GM12878 (cell line): ENCODE data around the gene PPID. TPM values are rescaled to one million over a fixed set of nuclear protein-coding genes. Genes with fewer than 3 reads are reported as not detected.

Experiments
- BACH1 ChIP-seq: fragments of 450-650 bp; IDR thresholded peaks from 2 replicates; pipeline ENCODE4 v1.6.1; 2017; ENCODE audit warnings: mild to moderate bottlenecking, borderline replicate concordance
- BCL11A ChIP-seq: IDR thresholded peaks from 2 replicates; pipeline ENCODE4 v1.6.1; 2011; ENCODE audit warnings: low read depth, low read length
- BHLHE40 ChIP-seq, 2 experiments: fragments of 450-650 bp in 1 of 2; IDR thresholded peaks; 2 replicates each; pipeline ENCODE4 v1.6.1; 2011 to 2017; ENCODE audit warnings: low read depth in 2 of 2, borderline replicate concordance in 1 of 2, improper control_type of control experiment in 1 of 2, low read length in 1 of 2, mild to moderate bottlenecking in 1 of 2
- CUX1 ChIP-seq: IDR thresholded peaks from 2 replicates; pipeline ENCODE4 v1.6.1; 2012; ENCODE audit warnings: improper control_type of control experiment, low read depth, low read length; ENCODE audit not compliant: insufficient replicate concordance
- EED ChIP-seq: sonication (generic); IDR thresholded peaks from 2 replicates; pipeline ENCODE4 v1.6.1; 2016; ENCODE audit warnings: antibody characterized with exemption, low read depth
- EP300 ChIP-seq, 2 experiments: fragments of 150-350 bp in 1 of 2; IDR thresholded peaks; 2 replicates each; pipeline ENCODE4 v1.6.1; 2011 to 2012; ENCODE audit warnings: low read depth in 2 of 2, low read length in 2 of 2, borderline replicate concordance in 1 of 2, improper control_type of control experiment in 1 of 2, inconsistent platforms in 1 of 2; ENCODE audit not compliant: control insufficient read depth in 1 of 2
- ETV6 ChIP-seq, 2 experiments: fragments of 450-650 bp in 1 of 2; IDR thresholded peaks in 1 of 2; conservative IDR thresholded peaks in 1 of 2; 2 replicates each; pipeline ENCODE4 v1.6.1; 2014; ENCODE audit warnings: antibody characterized with exemption in 1 of 2, borderline replicate concordance in 1 of 2, low read depth in 1 of 2, mild to moderate bottlenecking in 1 of 2, moderate library complexity in 1 of 2
- FOXM1 ChIP-seq: IDR thresholded peaks from 2 replicates; pipeline ENCODE4 v1.6.1; 2012; ENCODE audit warnings: low read depth, mild to moderate bottlenecking, inconsistent platforms, low read length, moderate library complexity
- MTA2 ChIP-seq: fragments of 450-650 bp; IDR thresholded peaks from 2 replicates; pipeline ENCODE4 v1.6.1; 2016; ENCODE audit warnings: low read depth, mild to moderate bottlenecking, moderate library complexity
- NR2F1 ChIP-seq: fragments of 450-650 bp; conservative IDR thresholded peaks from 2 replicates; pipeline ENCODE4 v1.6.1; 2017; ENCODE audit warnings: mild to moderate bottlenecking
- PML ChIP-seq: IDR thresholded peaks from 2 replicates; pipeline ENCODE4 v1.6.1; 2012; ENCODE audit warnings: low read length, inconsistent platforms
- POU2F2 ChIP-seq: IDR thresholded peaks from 3 replicates; pipeline ENCODE4 v1.6.1; 2011; ENCODE audit warnings: low read depth, mild to moderate bottlenecking, low read length, borderline replicate concordance
- RUNX3 ChIP-seq: IDR thresholded peaks from 2 replicates; pipeline ENCODE4 v1.6.1; 2012; ENCODE audit warnings: low read length, inconsistent platforms
- SPI1 ChIP-seq: IDR thresholded peaks from 2 replicates; pipeline ENCODE4 v1.6.1; 2011; ENCODE audit warnings: low read depth, mild to moderate bottlenecking, low read length, moderate library complexity, borderline replicate concordance; ENCODE audit not compliant: insufficient read depth
- SRF ChIP-seq, 2 experiments: IDR thresholded peaks; 2 replicates each; pipeline ENCODE4 v1.6.1; 2011; ENCODE audit warnings: low read depth in 2 of 2, low read length in 2 of 2, mild to moderate bottlenecking in 1 of 2, moderate library complexity in 1 of 2
- USF2 ChIP-seq: IDR thresholded peaks from 2 replicates; pipeline ENCODE4 v1.6.1; 2011; ENCODE audit warnings: low read depth, low read length, improper control_type of control experiment, borderline replicate concordance
- ZSCAN29 ChIP-seq: fragments of 450-650 bp; IDR thresholded peaks from 2 replicates; pipeline ENCODE4 v1.6.1; 2017; ENCODE audit warnings: mild to moderate bottlenecking, moderate library complexity
- polyA plus RNA-seq, 11 experiments: library from polyadenylated mRNA; depleted of rRNA in 4 of 11; unstranded in 6 of 11; stranded (reverse) in 5 of 11; fragments of >200 nt; fragmentation: Nextera tagmentation in 4 of 11; fragmentation: Illumina TruSeq in 1 of 11; extraction: Ambion mirVana in 4 of 11; extraction: Trizol in 1 of 11; gene quantifications; 1 replicate in 1 of 11; 2 replicates in 10 of 11; pipeline versions ENCODE4 v1.2.1 to v1.2.3, GENCODE V29; 2011 to 2016; ENCODE audit warnings: inconsistent platforms in 2 of 11, missing spikeins in 2 of 11, low read depth in 1 of 11
- total RNA-seq, 4 experiments: library from RNA; depleted of rRNA in 3 of 4; stranded (reverse); fragments of >200 nt in 3 of 4; fragmentation: Illumina TruSeq in 1 of 4; extraction: Trizol in 1 of 4; gene quantifications; 2 replicates each; pipeline versions ENCODE4 v1.2.1 to v1.2.3, GENCODE V29; 2013 to 2021
- TF ChIP-seq, protein P1 (sequence below): fragments of 450-650 bp; IDR thresholded peaks from 2 replicates; pipeline ENCODE4 v1.6.1; 2017; ENCODE audit warnings: mild to moderate bottlenecking
- TF ChIP-seq, protein P2 (sequence below): IDR thresholded peaks from 2 replicates; pipeline ENCODE4 v1.6.1; 2011; ENCODE audit warnings: borderline replicate concordance, low read depth, mild to moderate bottlenecking, moderate library complexity, low read length; ENCODE audit not compliant: insufficient read depth, poor library complexity, severe bottlenecking

PPID gene
- total and polyA plus RNA-seq, 10 of the 15 experiments (the other 5 are each of a cell fraction or from before 2014, with no cell fraction given), result 21.9 to 64.3 (median 39.5) TPM

DNA sequence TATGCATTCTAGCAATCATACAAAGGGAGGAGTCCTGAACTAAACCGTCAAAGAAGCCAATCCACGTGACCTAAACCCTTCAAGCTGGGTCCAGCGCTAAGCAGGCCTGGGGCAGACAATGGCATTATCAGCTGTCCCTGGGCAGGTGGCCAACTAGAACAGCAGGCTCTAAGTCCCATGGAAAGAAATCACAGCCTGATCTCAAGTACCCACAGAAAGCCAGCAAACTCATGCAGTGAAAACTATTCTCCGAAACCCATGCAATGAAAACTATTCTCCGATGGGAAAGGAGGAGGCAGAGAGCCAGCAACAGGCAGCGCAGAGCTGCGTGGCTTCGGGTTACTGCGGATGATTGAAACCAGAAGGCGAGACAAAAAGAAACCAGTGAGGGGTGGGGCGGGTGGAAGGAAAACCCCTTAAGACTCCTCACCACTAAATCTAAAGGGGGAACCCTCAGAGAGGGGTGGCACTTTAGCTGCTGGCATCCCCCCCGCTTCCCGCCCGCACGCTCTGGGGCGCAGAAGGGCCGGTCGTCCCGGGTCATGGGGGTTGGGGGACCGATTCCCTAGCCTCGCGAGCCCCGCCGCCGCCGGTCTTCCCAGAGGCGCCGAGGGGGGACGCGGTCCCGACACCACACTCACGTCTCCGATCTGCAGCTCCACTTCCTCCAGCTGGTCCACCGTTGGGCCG, 52.1 kb downstream of the PPID start (continued):
- peak in 1 of 2 experiments; percentile 18; a peak in 1 of 4 replicates for TF ChIP-seq ETV6 (conservative IDR thresholded peaks at IDR 0.05 in 1 of 2, IDR thresholded peaks at IDR 0.05 in 1 of 2; ENCODE audit: borderline replicate concordance in 1 of 2, low read depth in 1 of 2)
- 0 out of 2 replicates have a peak, but pooled peaks have one; percentile 21 for TF ChIP-seq MTA2
- TF ChIP-seq, protein P1, sequence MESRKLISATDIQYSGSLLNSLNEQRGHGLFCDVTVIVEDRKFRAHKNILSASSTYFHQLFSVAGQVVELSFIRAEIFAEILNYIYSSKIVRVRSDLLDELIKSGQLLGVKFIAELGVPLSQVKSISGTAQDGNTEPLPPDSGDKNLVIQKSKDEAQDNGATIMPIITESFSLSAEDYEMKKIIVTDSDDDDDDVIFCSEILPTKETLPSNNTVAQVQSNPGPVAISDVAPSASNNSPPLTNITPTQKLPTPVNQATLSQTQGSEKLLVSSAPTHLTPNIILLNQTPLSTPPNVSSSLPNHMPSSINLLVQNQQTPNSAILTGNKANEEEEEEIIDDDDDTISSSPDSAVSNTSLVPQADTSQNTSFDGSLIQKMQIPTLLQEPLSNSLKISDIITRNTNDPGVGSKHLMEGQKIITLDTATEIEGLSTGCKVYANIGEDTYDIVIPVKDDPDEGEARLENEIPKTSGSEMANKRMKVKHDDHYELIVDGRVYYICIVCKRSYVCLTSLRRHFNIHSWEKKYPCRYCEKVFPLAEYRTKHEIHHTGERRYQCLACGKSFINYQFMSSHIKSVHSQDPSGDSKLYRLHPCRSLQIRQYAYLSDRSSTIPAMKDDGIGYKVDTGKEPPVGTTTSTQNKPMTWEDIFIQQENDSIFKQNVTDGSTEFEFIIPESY, result no peak
- 0 out of 2 replicates have a peak, but pooled peaks have one; percentile 30 for TF ChIP-seq ZSCAN29
- TF ChIP-seq POU2F2, result no peak
- TF ChIP-seq, protein P2, sequence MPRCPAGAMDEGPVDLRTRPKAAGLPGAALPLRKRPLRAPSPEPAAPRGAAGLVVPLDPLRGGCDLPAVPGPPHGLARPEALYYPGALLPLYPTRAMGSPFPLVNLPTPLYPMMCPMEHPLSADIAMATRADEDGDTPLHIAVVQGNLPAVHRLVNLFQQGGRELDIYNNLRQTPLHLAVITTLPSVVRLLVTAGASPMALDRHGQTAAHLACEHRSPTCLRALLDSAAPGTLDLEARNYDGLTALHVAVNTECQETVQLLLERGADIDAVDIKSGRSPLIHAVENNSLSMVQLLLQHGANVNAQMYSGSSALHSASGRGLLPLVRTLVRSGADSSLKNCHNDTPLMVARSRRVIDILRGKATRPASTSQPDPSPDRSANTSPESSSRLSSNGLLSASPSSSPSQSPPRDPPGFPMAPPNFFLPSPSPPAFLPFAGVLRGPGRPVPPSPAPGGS, result peak; percentile 25
- 0 out of 2 replicates have a peak, but pooled peaks have one; percentile 2 for TF ChIP-seq SPI1
- TF ChIP-seq RUNX3, result peak; percentile 71
- TF ChIP-seq SRF (IDR thresholded peaks at IDR 0.05; ENCODE audit: low read depth in 2 of 2, low read length in 2 of 2), result no peak
- TF ChIP-seq NR2F1, result peak; percentile 50; the same call in 1 of the 2 replicates
- peak; percentile 64; the same call in 1 of the 2 replicates for TF ChIP-seq BACH1
- no peak for TF ChIP-seq CUX1
- peak in 1 of 2 experiments; percentile 21; a peak in 1 of 4 replicates for TF ChIP-seq BHLHE40 (IDR thresholded peaks at IDR 0.05; ENCODE audit: borderline replicate concordance in 1 of 2, low read depth in 2 of 2, low read length in 1 of 2)
- TF ChIP-seq FOXM1, result no peak
- no peak for TF ChIP-seq USF2
- TF ChIP-seq PML, result no peak
- TF ChIP-seq EED, result peak; percentile 41; the same call in 1 of the 2 replicates
- no peak for TF ChIP-seq EP300 (IDR thresholded peaks at IDR 0.05; ENCODE audit: borderline replicate concordance in 1 of 2, control insufficient read depth in 1 of 2, low read depth in 2 of 2, low read length in 2 of 2)
- TF ChIP-seq BCL11A, result 0 out of 2 replicates have a peak, but pooled peaks have one; percentile 19
